Measurements from ENCODE around the gene TM4SF18.
"Not testable (repeated sequence)": the region's sequence is repeated elsewhere in the genome, so short reads cannot be mapped to it uniquely, and the experiment has no call there.

Gene TM4SF18

GRCh38 chr3:149362366-149362765 lies 28.9 kb upstream of the TM4SF18 start:
- no peaks in the 10 kb centered on the region for H3K36me3 Mint-ChIP-seq (ENCODE audit: insufficient read depth)
- no peaks in the 10 kb centered on the region for H3K9me3 Mint-ChIP-seq
- H3K27me3 Mint-ChIP-seq: peaks cover 69% of the 10 kb centered on the region
- H3K4me1 Mint-ChIP-seq: no peaks in the 10 kb centered on the region
- no peak for ATAC-seq (replicated peaks; ENCODE audit: extremely low read depth, poor library complexity, severe bottlenecking)
- no peak overlapping the region for H3K27ac Mint-ChIP-seq (ENCODE audit: low read depth)
- no peak overlapping the region for H3K4me3 Mint-ChIP-seq
- no peak for DNase-seq (ENCODE audit: low spot score in 2 of 2)

GRCh38 chr3:149356630-149357029 lies 23.2 kb upstream of the TM4SF18 start:
- DNase-seq (ENCODE audit: low spot score in 2 of 2) (no peak), ATAC-seq (replicated peaks; ENCODE audit: extremely low read depth, poor library complexity, severe bottlenecking) (no peak)
- peaks cover 67% of the 10 kb centered on the region for H3K27me3 Mint-ChIP-seq
- no peak overlapping the region for H3K4me3 Mint-ChIP-seq
- no peaks in the 10 kb centered on the region for H3K9me3 Mint-ChIP-seq
- H3K4me1 Mint-ChIP-seq: no peaks in the 10 kb centered on the region
- H3K27ac Mint-ChIP-seq (ENCODE audit: low read depth): no peak overlapping the region
- H3K36me3 Mint-ChIP-seq (ENCODE audit: insufficient read depth): no peaks in the 10 kb centered on the region

GRCh38 chr3:149356044-149356592 lies 22.7 kb upstream of the TM4SF18 start:
- DNase-seq (ENCODE audit: low spot score in 2 of 2) (no peak), ATAC-seq (replicated peaks; ENCODE audit: extremely low read depth, poor library complexity, severe bottlenecking) (no peak)
- H3K27ac Mint-ChIP-seq (ENCODE audit: low read depth): no peak overlapping the region
- peaks cover 65% of the 10 kb centered on the region for H3K27me3 Mint-ChIP-seq
- no peak overlapping the region for H3K4me3 Mint-ChIP-seq
- H3K4me1 Mint-ChIP-seq: no peaks in the 10 kb centered on the region
- no peaks in the 10 kb centered on the region for H3K9me3 Mint-ChIP-seq
- no peaks in the 10 kb centered on the region for H3K36me3 Mint-ChIP-seq (ENCODE audit: insufficient read depth)

- ATAC-seq (replicated peaks; ENCODE audit: extremely low read depth, poor library complexity, severe bottlenecking) (no peak), DNase-seq (ENCODE audit: low spot score in 2 of 2) (no peak)
- Mint-ChIP-seq H3K27me3 (peaks cover 75% of the 10 kb centered on the region), H3K9me3 (no peaks in the 10 kb centered on the region), H3K36me3 (ENCODE audit: insufficient read depth) (no peaks in the 10 kb centered on the region), H3K4me3 (no peak overlapping the region), H3K27ac (ENCODE audit: low read depth) (no peak overlapping the region), H3K4me1 (no peaks in the 10 kb centered on the region)
Observed at GRCh38 chr3:149353581-149354184, 20.2 kb upstream of the TM4SF18 start.

GRCh38 chr3:149352556-149352955 lies 19.1 kb upstream of the TM4SF18 start:
- Mint-ChIP-seq H3K36me3 (ENCODE audit: insufficient read depth) (no peaks in the 10 kb centered on the region), H3K4me3 (no peak overlapping the region)
- no peak for DNase-seq (ENCODE audit: low spot score in 2 of 2)

GRCh38 chr3:149343951-149344350 lies 10.5 kb upstream of the TM4SF18 start:
- no peak for ATAC-seq (replicated peaks; ENCODE audit: extremely low read depth, poor library complexity, severe bottlenecking)
- Mint-ChIP-seq H3K9me3 (no peaks in the 10 kb centered on the region), H3K36me3 (ENCODE audit: insufficient read depth) (no peaks in the 10 kb centered on the region), H3K27ac (ENCODE audit: low read depth) (no peak overlapping the region), H3K4me3 (no peak overlapping the region), H3K27me3 (peaks cover 73% of the 10 kb centered on the region), H3K4me1 (no peaks in the 10 kb centered on the region)
- DNase-seq (ENCODE audit: low spot score in 2 of 2): no peak

More at GRCh38 chr3:149352556-149352955, 19.1 kb upstream of the TM4SF18 start:
- Mint-ChIP-seq H3K27ac (ENCODE audit: low read depth) (no peak overlapping the region), H3K27me3 (peaks cover 73% of the 10 kb centered on the region), H3K4me1 (no peaks in the 10 kb centered on the region), H3K9me3 (no peaks in the 10 kb centered on the region)
- peak; percentile 44 for ATAC-seq (replicated peaks; ENCODE audit: extremely low read depth, poor library complexity, severe bottlenecking)

- no peak for DNase-seq (ENCODE audit: low spot score in 2 of 2)
- Mint-ChIP-seq H3K4me1 (no peaks in the 10 kb centered on the region), H3K27me3 (peaks cover 62% of the 10 kb centered on the region), H3K9me3 (no peaks in the 10 kb centered on the region), H3K4me3 (no peak overlapping the region), H3K27ac (ENCODE audit: low read depth) (no peak overlapping the region), H3K36me3 (ENCODE audit: insufficient read depth) (no peaks in the 10 kb centered on the region)
- ATAC-seq (replicated peaks; ENCODE audit: extremely low read depth, poor library complexity, severe bottlenecking): no peak
Observed at GRCh38 chr3:149342413-149343380, 9.3 kb upstream of the TM4SF18 start.

GRCh38 chr3:149340310-149340933 lies 7.0 kb upstream of the TM4SF18 start:
- Mint-ChIP-seq H3K9me3 (no peaks in the 10 kb centered on the region), H3K27ac (ENCODE audit: low read depth) (no peak overlapping the region), H3K4me3 (no peak overlapping the region), H3K4me1 (no peaks in the 10 kb centered on the region), H3K36me3 (ENCODE audit: insufficient read depth) (no peaks in the 10 kb centered on the region), H3K27me3 (peaks cover 45% of the 10 kb centered on the region)
- no peak for DNase-seq (ENCODE audit: low spot score in 2 of 2)
- ATAC-seq (replicated peaks; ENCODE audit: extremely low read depth, poor library complexity, severe bottlenecking): no peak

- Mint-ChIP-seq H3K4me1 (no peaks in the 10 kb centered on the region), H3K27ac (ENCODE audit: low read depth) (no peak overlapping the region), H3K27me3 (peaks cover 40% of the 10 kb centered on the region), H3K9me3 (no peaks in the 10 kb centered on the region), H3K4me3 (no peak overlapping the region), H3K36me3 (ENCODE audit: insufficient read depth) (no peaks in the 10 kb centered on the region)
- no peak for ATAC-seq (replicated peaks; ENCODE audit: extremely low read depth, poor library complexity, severe bottlenecking)
- no peak for DNase-seq (ENCODE audit: low spot score in 2 of 2)
Observed at GRCh38 chr3:149339931-149340309, 6.5 kb upstream of the TM4SF18 start.

GRCh38 chr3:149337486-149337885 lies 4.0 kb upstream of the TM4SF18 start:
- H3K9me3 Mint-ChIP-seq; H3K36me3 Mint-ChIP-seq (ENCODE audit: insufficient read depth); H3K4me1 Mint-ChIP-seq; H3K27ac Mint-ChIP-seq (ENCODE audit: low read depth); H3K4me3 Mint-ChIP-seq; DNase-seq (ENCODE audit: low spot score in 2 of 2); ATAC-seq (replicated peaks; ENCODE audit: extremely low read depth, poor library complexity, severe bottlenecking): not testable (repeated sequence)
- H3K27me3 Mint-ChIP-seq: peaks cover 35% of the 10 kb centered on the region

- ATAC-seq (replicated peaks; ENCODE audit: extremely low read depth, poor library complexity, severe bottlenecking) (no peak), DNase-seq (ENCODE audit: low spot score in 2 of 2) (no peak)
- H3K4me3 Mint-ChIP-seq: no peak overlapping the region
- H3K9me3 Mint-ChIP-seq: no peaks in the 10 kb centered on the region
- no peaks in the 10 kb centered on the region for H3K4me1 Mint-ChIP-seq
- no peak overlapping the region for H3K27ac Mint-ChIP-seq (ENCODE audit: low read depth)
- H3K27me3 Mint-ChIP-seq: peaks cover 32% of the 10 kb centered on the region
- no peaks in the 10 kb centered on the region for H3K36me3 Mint-ChIP-seq (ENCODE audit: insufficient read depth)
Observed at GRCh38 chr3:149336925-149337324, 3.5 kb upstream of the TM4SF18 start.

- ATAC-seq (replicated peaks; ENCODE audit: extremely low read depth, poor library complexity, severe bottlenecking) (no peak), DNase-seq (ENCODE audit: low spot score in 2 of 2) (no peak)
- Mint-ChIP-seq H3K27me3 (peaks cover 7% of the 10 kb centered on the region), H3K27ac (ENCODE audit: low read depth) (no peak overlapping the region), H3K4me3 (no peak overlapping the region), H3K9me3 (no peaks in the 10 kb centered on the region), H3K36me3 (ENCODE audit: insufficient read depth) (no peaks in the 10 kb centered on the region), H3K4me1 (no peaks in the 10 kb centered on the region)
Observed at GRCh38 chr3:149332771-149333170, 665 bp downstream of the TM4SF18 start.
